HG03139 (cell line): ENCODE data around the gene LHX3.

Experiments
- ATAC-seq: cut with Tn5 transposase; IDR thresholded peaks from one replicate; pipeline ENCODE4 v1.9.1; 2021; ENCODE audit not compliant: unreplicated experiment

The LHX3 gene

GRCh38 chr9:136179101-136179616, 25.8 kb downstream of the LHX3 start:
- no peak for ATAC-seq

- no peak for ATAC-seq
These were observed 26.2 kb downstream of the LHX3 start for GRCh38 chr9:136178773-136179075.

- no peak for ATAC-seq
These were observed 26.7 kb downstream of the LHX3 start for GRCh38 chr9:136178061-136178772.

- no peak for ATAC-seq
These were observed 27.7 kb downstream of the LHX3 start for GRCh38 chr9:136177224-136177623.

GRCh38 chr9:136175616-136176197, 29.2 kb downstream of the LHX3 start:
- no peak for ATAC-seq

GRCh38 chr9:136174779-136175615, 29.9 kb downstream of the LHX3 start:
- no peak for ATAC-seq

GRCh38 chr9:136173648-136174290, 31.2 kb downstream of the LHX3 start:
- ATAC-seq, result no peak

GRCh38 chr9:136172412-136173079, 32.4 kb downstream of the LHX3 start:
- ATAC-seq, result no peak

GRCh38 chr9:136171801-136172411, 33.0 kb downstream of the LHX3 start:
- ATAC-seq, result no peak

GRCh38 chr9:136171009-136171800, 33.7 kb downstream of the LHX3 start:
- ATAC-seq, result no peak

- no peak for ATAC-seq
These were observed 34.7 kb downstream of the LHX3 start for GRCh38 chr9:136170006-136170901.

- ATAC-seq, result no peak
These were observed 35.4 kb downstream of the LHX3 start for GRCh38 chr9:136169495-136169894.

GRCh38 chr9:136163248-136163850, 41.6 kb downstream of the LHX3 start:
- no peak for ATAC-seq

- no peak for ATAC-seq
These were observed 43.8 kb downstream of the LHX3 start for GRCh38 chr9:136160995-136161610.

- ATAC-seq, result no peak
These were observed 44.5 kb downstream of the LHX3 start for GRCh38 chr9:136160381-136160841.

- ATAC-seq, result no peak
These were observed 45.1 kb downstream of the LHX3 start for GRCh38 chr9:136159851-136160250.

GRCh38 chr9:136157477-136158265, 47.3 kb downstream of the LHX3 start:
- no peak for ATAC-seq
